Adrenal gland (tissue), 12 donors: ENCODE results near the gene ARHGAP10. TPM values are rescaled to one million over a fixed set of nuclear protein-coding genes. Genes with fewer than 3 reads are reported as not detected.
"Not testable (repeated sequence)": the region's sequence is repeated elsewhere in the genome, so short reads cannot be mapped to it uniquely, and the experiment has no call there.

ENCODE experiments used
- DNase-seq, 7 donors: peaks; one replicate each; pipeline ENCODE4 v3.0.0-alpha.2; 2019 to 2020
- H3K27ac ChIP-seq, 5 donors: fragments of 200-600 bp; sonication (generic) in 4 of 5; 1 replicate in 3 of 5; 2 replicates in 2 of 5; pipeline versions ENCODE4 v1.5.1 to v1.8.0; 2016 to 2020; ENCODE audit warnings: mild to moderate bottlenecking in 1 of 5
- H3K27me3 ChIP-seq: fragments of 200-600 bp; 2 replicates; pipeline ENCODE4 v1.8.0; 2021
- H3K36me3 ChIP-seq, 2 donors: fragments of 200-600 bp; replicated peaks in 1 of 2; 1 replicate in 1 of 2; 2 replicates in 1 of 2; pipeline versions ENCODE4 v1.5.1 to v1.8.0; 2018 to 2022
- H3K4me1 ChIP-seq, 2 donors: fragments of 200-600 bp; replicated peaks in 1 of 2; 1 replicate in 1 of 2; 2 replicates in 1 of 2; pipeline versions ENCODE4 v1.5.1 to v1.8.0; 2018 to 2021
- H3K4me3 ChIP-seq, 4 donors: fragments of 200-600 bp; sonication (generic) in 3 of 4; one replicate each; pipeline ENCODE4 v1.5.1; 2016 to 2018
- H3K9me3 ChIP-seq, 3 donors: fragments of 200-600 bp; sonication (generic) in 1 of 3; replicated peaks in 1 of 3; 1 replicate in 2 of 3; 2 replicates in 1 of 3; pipeline versions ENCODE4 v1.5.1 to v1.8.0; 2016 to 2021
- CTCF ChIP-seq, 6 experiments: fragments of 450-650 bp in 4 of 6; fragments of 200-600 bp in 2 of 6; sonication (generic) in 1 of 6; IDR thresholded peaks; 1 replicate in 5 of 6; 2 replicates in 1 of 6; pipeline versions ENCODE4 v1.5.1 to v1.8.0; 2016 to 2021; ENCODE audit warnings: antibody characterized with exemption in 6 of 6, mild to moderate bottlenecking in 2 of 6, moderate library complexity in 1 of 6
- POLR2A ChIP-seq, 2 donors: fragments of 450-650 bp; IDR thresholded peaks; one replicate each; pipeline ENCODE4 v1.6.1; 2017; ENCODE audit warnings: antibody characterized with exemption in 2 of 2, mild to moderate bottlenecking in 2 of 2, moderate library complexity in 1 of 2
- WGBS, 4 donors: extraction: QIAGEN DNeasy Blood & Tissue Kit in 2 of 4; methylation state at CpG; one replicate each; pipeline versions ENCODE4 v1.1.5 to v1.1.7; 2013 to 2017; 5-methylcytosine and 5-hydroxymethylcytosine counted together
- intact Hi-C, 2 donors: fragments of 100-400 bp; cut with DNase I; formaldehyde crosslinking; loops; one replicate each; pipeline versions ENCODE4 v1.14.1 to v1.15.0; 2022 to 2023
- polyA plus RNA-seq, 3 donors: library from polyadenylated mRNA; stranded (reverse); fragments of 200-250 nt in 2 of 3; fragments of 350-450 nt in 1 of 3; fragmentation: Illumina TruSeq in 1 of 3; extraction: RNeasy Lipid Tissue Mini Kit (QIAGEN cat#74804) in 1 of 3; gene quantifications; one replicate each; pipeline ENCODE4 v1.2.3, GENCODE V29; 2013 to 2014
- total RNA-seq, 9 donors: library from RNA; depleted of rRNA in 4 of 9; stranded (reverse); fragments of >200 nt in 4 of 9; fragments of 120-200 nt in 1 of 9; fragmentation: NEBNext Ultra II Directional in 1 of 9; extraction: Animal tissue kit (Norgen Biotek cat#: 25700) in 1 of 9; gene quantifications; one replicate each; pipeline versions ENCODE4 v1.1.0 to v1.2.4, GENCODE V29; 2013 to 2023
- donor health status: healthy with polysubstance abuse.
- donor health status: Bipolar disorder and iron deficiency.
- donor health status: DM: yes; HTN: yes; CAD: no.
- donor health status: DM: no; HTN: no; CAD: no.
- donor health status: DM: no; HTN: no; CAD: no.
- donor health status: DM: yes; HTN: yes; CAD: no.

The ARHGAP10 gene
- total and polyA plus RNA-seq, 12 donors: 7.0 to 40.8 (median 22.1) TPM

DNA sequence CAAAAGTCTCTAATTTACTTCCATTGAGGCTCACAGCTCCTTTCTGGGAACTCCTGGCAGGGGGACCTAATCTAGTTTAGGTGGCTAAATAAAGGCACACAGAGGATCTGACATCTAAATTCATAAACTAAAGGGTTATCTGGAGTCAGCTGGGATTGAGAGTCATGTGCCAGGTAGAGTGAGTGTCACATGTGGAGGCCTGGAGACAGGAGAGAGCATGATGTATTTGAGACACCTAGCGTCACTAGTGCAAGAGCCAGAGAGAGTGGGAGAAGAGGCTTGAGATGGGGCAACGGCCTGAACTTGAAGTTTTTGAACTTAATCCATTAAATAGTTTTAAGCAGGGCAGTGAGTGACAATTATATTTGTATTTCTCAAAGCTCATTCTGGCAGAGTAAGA is 152.6 kb downstream of the ARHGAP10 start:
- intact Hi-C loops: no loop called here
- H3K36me3 ChIP-seq: no peaks in the 10 kb centered on the region
- no peak for TF ChIP-seq CTCF (IDR thresholded peaks at IDR 0.05)
- no peak for TF ChIP-seq POLR2A (IDR thresholded peaks at IDR 0.05)
- no peak overlapping the region for H3K4me3 ChIP-seq
- H3K27ac ChIP-seq: no peak overlapping the region
- no peak for DNase-seq
- H3K9me3 ChIP-seq: no peaks in the 10 kb centered on the region
- no peaks in the 10 kb centered on the region for H3K4me1 ChIP-seq
- H3K27me3 ChIP-seq: no peaks in the 10 kb centered on the region
- 93 to 98% (median 97%) methylated on average over 2 of the region's 2 CpGs for WGBS, 4 donors

GRCh38 chr4:147885216-147885615 is 153.3 kb downstream of the ARHGAP10 start:
- H3K27ac ChIP-seq, H3K36me3 ChIP-seq, H3K4me3 ChIP-seq, H3K27me3 ChIP-seq, intact Hi-C loops, DNase-seq, H3K4me1 ChIP-seq, H3K9me3 ChIP-seq: not testable (repeated sequence)
- 97 to 100% (median 99%) methylated on average over 1 of the region's 1 CpG for WGBS, 4 donors

DNA sequence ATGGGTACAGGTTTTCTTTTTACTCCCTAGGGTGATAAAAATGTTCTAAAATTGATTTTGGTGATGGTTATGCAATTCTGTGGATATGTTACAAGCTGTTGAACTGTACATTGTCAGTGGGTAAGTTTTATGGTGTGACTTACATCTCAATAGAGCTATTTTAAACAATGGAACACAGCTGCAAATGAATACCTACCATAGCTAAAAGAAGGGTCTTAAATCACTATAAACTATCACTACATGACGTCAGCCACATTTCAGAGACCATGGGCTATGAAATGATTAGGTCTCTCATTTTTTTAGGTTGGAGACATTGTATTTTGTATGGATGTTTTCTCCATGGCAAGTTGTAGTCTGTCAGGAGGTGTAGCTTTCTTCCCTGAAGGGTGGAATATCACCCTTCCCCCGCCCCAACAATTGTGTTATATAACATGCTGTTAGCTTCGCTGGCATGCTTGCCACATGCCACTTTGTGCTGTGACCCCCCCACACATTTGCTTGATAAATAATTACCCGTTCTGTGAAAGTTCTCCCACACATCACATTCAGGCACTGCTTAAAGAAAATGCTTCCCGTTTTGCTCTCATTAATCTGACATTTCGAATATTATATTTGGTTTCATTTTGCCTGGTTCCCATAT is 159.7 kb downstream of the ARHGAP10 start:
- no peaks in the 10 kb centered on the region for H3K27me3 ChIP-seq
- no peak overlapping the region for H3K4me3 ChIP-seq
- H3K4me1 ChIP-seq: no peaks in the 10 kb centered on the region
- intact Hi-C loops: no loop called here
- H3K36me3 ChIP-seq: no peaks in the 10 kb centered on the region
- no peak for DNase-seq
- TF ChIP-seq CTCF (IDR thresholded peaks at IDR 0.05): no peak
- TF ChIP-seq POLR2A (IDR thresholded peaks at IDR 0.05): no peak
- H3K9me3 ChIP-seq: peaks cover 0 to 10% (median 8%) of the 10 kb centered on the region in 3 donors
- 87 to 89% (median 88%) methylated on average over 6 of the region's 6 CpGs for WGBS, 4 donors
- H3K27ac ChIP-seq: no peak overlapping the region

DNA sequence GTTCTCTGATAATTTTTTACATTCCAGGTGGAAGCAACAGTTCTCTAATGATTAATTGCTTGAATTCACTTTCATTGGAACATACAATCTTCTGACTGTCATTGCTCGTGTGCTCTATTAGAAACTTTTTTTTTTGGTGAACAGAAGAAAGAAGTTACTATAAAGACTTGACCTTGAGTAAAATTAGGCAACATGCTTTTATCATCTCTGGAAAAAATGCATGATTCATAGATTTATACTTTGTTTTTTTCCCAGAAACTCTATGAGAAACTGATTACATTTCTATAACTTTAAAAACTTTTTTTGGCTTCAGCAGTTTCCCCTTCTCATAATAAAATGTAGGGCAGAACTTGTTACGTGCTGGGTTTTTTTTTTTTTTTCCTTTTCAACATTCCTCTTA is 167.6 kb downstream of the ARHGAP10 start:
- TF ChIP-seq POLR2A (IDR thresholded peaks at IDR 0.05): no peak
- TF ChIP-seq CTCF (IDR thresholded peaks at IDR 0.05): no peak
- intact Hi-C loops: no loop called here
- Histone ChIP-seq H3K4me1 (peaks cover 8 to 9% of the 10 kb centered on the region in 2 donors), H3K9me3 (peaks cover 0 to 3% (median 2%) of the 10 kb centered on the region in 3 donors), H3K27ac (peak overlapping the region in 3 of 5 donors; percentile 58 to 73 (median 65)), H3K36me3 (no peaks in the 10 kb centered on the region), H3K4me3 (no peak overlapping the region), H3K27me3 (no peaks in the 10 kb centered on the region)
- DNase-seq: no peak
- WGBS, 4 donors: 26 to 42% (median 33%) methylated on average over 2 of the region's 2 CpGs

DNA sequence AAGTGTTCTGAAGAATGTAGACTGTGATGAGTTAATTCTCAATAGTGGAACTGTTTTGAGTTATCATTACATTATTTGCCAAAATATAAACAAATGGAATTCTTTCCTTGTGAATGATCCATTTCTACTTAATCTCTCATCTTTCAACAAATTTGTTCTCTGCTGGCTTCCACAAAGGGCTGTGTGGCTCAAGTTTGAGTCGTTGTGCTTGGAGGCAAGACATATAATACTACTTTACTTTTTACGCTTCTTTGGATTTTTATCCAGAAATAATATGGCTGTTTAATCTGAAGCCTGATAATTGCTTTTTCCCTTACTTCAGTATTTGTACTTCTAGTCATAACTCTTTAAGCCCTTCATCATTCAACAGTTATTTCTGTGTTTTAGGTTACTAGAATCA is 169.5 kb downstream of the ARHGAP10 start:
- DNase-seq: no peak
- H3K4me3 ChIP-seq: no peak overlapping the region
- peaks cover 8 to 9% of the 10 kb centered on the region in 2 donors for H3K4me1 ChIP-seq
- TF ChIP-seq CTCF (IDR thresholded peaks at IDR 0.05) (no peak), POLR2A (IDR thresholded peaks at IDR 0.05) (no peak)
- 33 to 42% (median 39%) methylated on average over 2 of the region's 2 CpGs for WGBS, 4 donors
- intact Hi-C loops: no loop called here
- no peaks in the 10 kb centered on the region for H3K9me3 ChIP-seq
- no peak overlapping the region for H3K27ac ChIP-seq
- H3K36me3 ChIP-seq: no peaks in the 10 kb centered on the region
- H3K27me3 ChIP-seq: no peaks in the 10 kb centered on the region
